HEK293 (cell line): Measurements from ENCODE around the gene OR8B4.

Source experiments
- CTCF ChIA-PET: fragments of 350-600 bp; formaldehyde crosslinking; extraction: SDS; loops from one replicate; lab custom pipeline; 2021; ENCODE audit warnings: antibody characterized with exemption; lab: Yijun Ruan, JAX
- POLR2A ChIA-PET: fragments of 300-600 bp; formaldehyde crosslinking; extraction: SDS; loops from one replicate; lab custom pipeline; 2020; ENCODE audit warnings: antibody characterized with exemption, inconsistent platforms; lab: Yijun Ruan, JAX
- H3K27ac ChIP-seq: fragments of 200-500 bp; sonication (Bioruptor generic); 2 replicates; pipeline ENCODE4 v1.5.1; 2014; ENCODE audit warnings: low read depth, low read length, control low read depth, inconsistent platforms; ENCODE audit errors: extremely low read depth
- H3K36me3 ChIP-seq, 2 experiments: fragments of 200-500 bp in 1 of 2; sonication (Bioruptor generic) in 1 of 2; 1 replicate in 1 of 2; 2 replicates in 1 of 2; pipeline ENCODE4 v1.5.1; 2014 to 2017; ENCODE audit warnings: inconsistent platforms in 2 of 2, low read length in 2 of 2; ENCODE audit not compliant: control insufficient read depth in 2 of 2, insufficient read depth in 1 of 2
- H3K4me1 ChIP-seq: fragments of 200-500 bp; sonication (Bioruptor generic); 2 replicates; pipeline ENCODE4 v1.5.1; 2014; ENCODE audit warnings: mild to moderate bottlenecking, low read length, inconsistent platforms; ENCODE audit not compliant: control insufficient read depth, insufficient read depth
- H3K4me3 ChIP-seq: 2 replicates; pipeline ENCODE4 v1.5.1; 2011; ENCODE audit warnings: low read depth, mild to moderate bottlenecking, control low read depth, low read length, moderate library complexity
- H3K9me3 ChIP-seq: fragments of 200-500 bp; sonication (Bioruptor generic); 2 replicates; pipeline ENCODE4 v1.5.1; 2014; ENCODE audit warnings: low read depth, low read length, inconsistent platforms; ENCODE audit not compliant: control insufficient read depth, insufficient read depth
- GLI2 ChIP-seq: fragments of 450-650 bp; formaldehyde crosslinking; IDR thresholded peaks from 2 replicates; pipeline ENCODE4; 2017; ENCODE audit warnings: missing biosample characterization, missing genetic modification characterization, low read depth, borderline replicate concordance
- GLI4 ChIP-seq: fragments of 450-650 bp; formaldehyde crosslinking; IDR thresholded peaks from 2 replicates; pipeline ENCODE4 v1.5.1; 2016; ENCODE audit warnings: missing biosample characterization, missing genetic modification characterization
- HIC1 ChIP-seq: fragments of 450-650 bp; formaldehyde crosslinking; IDR thresholded peaks from 2 replicates; pipeline ENCODE4 v1.5.1; 2016; ENCODE audit warnings: missing biosample characterization, missing genetic modification characterization
- REPIN1 ChIP-seq: fragments of 450-650 bp; formaldehyde crosslinking; IDR thresholded peaks from 2 replicates; pipeline ENCODE4 v1.5.1; 2017; ENCODE audit warnings: missing biosample characterization, missing genetic modification characterization, low read depth
- SP3 ChIP-seq: fragments of 450-650 bp; formaldehyde crosslinking; IDR thresholded peaks from 2 replicates; pipeline ENCODE4 v1.5.1; 2016; ENCODE audit warnings: missing biosample characterization, missing genetic modification characterization
- ZBTB21 ChIP-seq: fragments of 450-650 bp; formaldehyde crosslinking; IDR thresholded peaks from 2 replicates; pipeline ENCODE4 v1.5.1; 2017; ENCODE audit warnings: missing biosample characterization, missing genetic modification characterization
- ZBTB6 ChIP-seq: fragments of 450-650 bp; formaldehyde crosslinking; IDR thresholded peaks from 2 replicates; pipeline ENCODE4 v1.5.1; 2017; ENCODE audit warnings: missing biosample characterization, missing genetic modification characterization
- ZNF121 ChIP-seq: fragments of 450-650 bp; formaldehyde crosslinking; IDR thresholded peaks from 2 replicates; pipeline ENCODE4 v1.5.1; 2016; ENCODE audit warnings: missing biosample characterization, missing genetic modification characterization
- ZNF140 ChIP-seq: fragments of 450-650 bp; formaldehyde crosslinking; IDR thresholded peaks from 2 replicates; pipeline ENCODE4 v1.5.1; 2016; ENCODE audit warnings: missing biosample characterization, missing genetic modification characterization
- ZNF211 ChIP-seq: fragments of 450-650 bp; formaldehyde crosslinking; IDR thresholded peaks from 2 replicates; pipeline ENCODE4 v1.5.1; 2016; ENCODE audit warnings: low read depth, missing biosample characterization, missing genetic modification characterization
- ZNF221 ChIP-seq: fragments of 450-650 bp; formaldehyde crosslinking; IDR thresholded peaks from 2 replicates; pipeline ENCODE4 v1.5.1; 2017; ENCODE audit warnings: missing biosample characterization, missing genetic modification characterization, borderline replicate concordance
- ZNF223 ChIP-seq: fragments of 450-650 bp; formaldehyde crosslinking; IDR thresholded peaks from 2 replicates; pipeline ENCODE4 v1.5.1; 2016; ENCODE audit warnings: missing biosample characterization, missing genetic modification characterization
- ZNF302 ChIP-seq: fragments of 450-650 bp; formaldehyde crosslinking; IDR thresholded peaks from 2 replicates; pipeline ENCODE4 v1.5.1; 2016; ENCODE audit warnings: missing biosample characterization, missing genetic modification characterization, low read depth
- ZNF311 ChIP-seq: fragments of 450-650 bp; formaldehyde crosslinking; IDR thresholded peaks from 2 replicates; pipeline ENCODE4 v1.5.1; 2017; ENCODE audit warnings: missing biosample characterization, missing genetic modification characterization, borderline replicate concordance
- ZNF391 ChIP-seq: fragments of 450-650 bp; formaldehyde crosslinking; IDR thresholded peaks from 2 replicates; pipeline ENCODE4 v1.5.1; 2016; ENCODE audit warnings: low read depth, missing biosample characterization, missing genetic modification characterization, borderline replicate concordance
- ZNF404 ChIP-seq: fragments of 450-650 bp; formaldehyde crosslinking; IDR thresholded peaks from 2 replicates; pipeline ENCODE4 v1.5.1; 2017; ENCODE audit warnings: missing biosample characterization, missing genetic modification characterization
- ZNF426 ChIP-seq: fragments of 450-650 bp; formaldehyde crosslinking; IDR thresholded peaks from 2 replicates; pipeline ENCODE4 v1.5.1; 2017; ENCODE audit warnings: missing biosample characterization, missing genetic modification characterization, mild to moderate bottlenecking, inconsistent platforms, moderate library complexity
- ZNF473 ChIP-seq: fragments of 450-650 bp; formaldehyde crosslinking; IDR thresholded peaks from 2 replicates; pipeline ENCODE4 v1.5.1; 2017; ENCODE audit warnings: missing biosample characterization, missing genetic modification characterization
- ZNF555 ChIP-seq: fragments of 450-650 bp; formaldehyde crosslinking; conservative IDR thresholded peaks from 2 replicates; pipeline ENCODE4 v1.5.1; 2017; ENCODE audit warnings: missing biosample characterization, mild to moderate bottlenecking, missing genetic modification characterization, inconsistent platforms
- ZNF654 ChIP-seq: fragments of 450-650 bp; formaldehyde crosslinking; IDR thresholded peaks from 2 replicates; pipeline ENCODE4 v1.5.1; 2016; ENCODE audit warnings: low read depth, missing biosample characterization, missing genetic modification characterization
- ZNF660 ChIP-seq: fragments of 450-650 bp; IDR thresholded peaks from 2 replicates; pipeline ENCODE4 v1.5.1; 2018; ENCODE audit warnings: missing biosample characterization, mild to moderate bottlenecking, missing genetic modification characterization
- ZNF785 ChIP-seq: fragments of 450-650 bp; formaldehyde crosslinking; IDR thresholded peaks from 2 replicates; pipeline ENCODE4 v1.5.1; 2016; ENCODE audit warnings: missing biosample characterization, missing genetic modification characterization

The OR8B4 gene

DNA sequence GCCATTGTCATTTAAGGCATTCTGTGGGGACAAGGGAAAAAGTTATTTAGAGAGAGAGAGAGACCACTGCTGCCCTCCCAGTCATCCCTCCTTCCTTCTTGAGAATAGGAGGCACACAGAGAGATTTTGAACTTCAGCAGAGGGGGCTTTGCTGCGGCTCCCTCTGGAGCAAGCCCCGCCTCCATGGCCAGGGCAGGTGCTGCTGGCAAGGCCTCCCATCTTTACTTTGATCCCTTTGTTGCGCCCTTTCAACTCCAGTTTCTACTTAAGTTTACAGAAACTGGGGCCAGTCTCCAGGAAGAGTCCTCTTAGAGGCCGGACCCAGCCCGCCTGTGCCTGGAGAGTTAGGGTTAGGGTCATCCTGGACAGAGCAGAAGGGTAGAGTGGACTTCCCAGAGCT lies 16.4 kb upstream of the OR8B4 start:
- Histone ChIP-seq H3K36me3 (no peaks in the 10 kb centered on the region), H3K4me1 (no peaks in the 10 kb centered on the region), H3K9me3 (no peaks in the 10 kb centered on the region), H3K4me3 (no peak overlapping the region), H3K27ac (no peak overlapping the region)
- ChIA-PET CTCF (interaction anchor here (1.4 kb wide), 1 partner anchor 145 kb away, joined by 5 read pairs; no protein-coding TSS in a partner anchor), POLR2A (no interaction called here)
- TF ChIP-seq ZNF785 (tag by site-specific recombination) (no peak), ZNF140 (no peak), ZNF555 (tag by site-specific recombination) (no peak), ZNF211 (no peak), ZNF302 (tag by site-specific recombination) (no peak)

DNA sequence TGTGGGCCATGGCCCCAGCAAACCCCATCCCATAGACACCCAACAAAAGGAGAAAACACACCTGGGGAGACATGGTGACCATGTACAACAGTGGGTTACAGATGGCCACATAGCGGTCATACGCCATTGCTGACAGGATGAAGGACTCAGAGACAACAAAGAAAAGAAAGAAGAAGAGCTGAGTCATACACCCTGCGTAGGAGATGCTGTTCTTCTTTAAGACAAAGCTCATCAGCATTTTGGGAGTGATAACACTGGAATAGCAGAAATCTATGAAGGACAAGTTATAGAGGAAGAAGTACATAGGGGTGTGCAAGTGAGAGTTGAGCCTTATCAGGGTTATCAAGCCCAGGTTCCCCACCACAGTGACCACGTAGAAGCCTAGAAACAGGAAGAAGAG lies 15.9 kb upstream of the OR8B4 start:
- POLR2A ChIA-PET = no interaction called here
- Histone ChIP-seq H3K36me3 (no peaks in the 10 kb centered on the region), H3K27ac (no peak overlapping the region), H3K9me3 (no peaks in the 10 kb centered on the region), H3K4me1 (no peaks in the 10 kb centered on the region), H3K4me3 (no peak overlapping the region)
- CTCF ChIA-PET = interaction anchor here (0.6 to 1.4 kb wide), 2 partner anchors 106 to 145 kb away, joined by 4 to 5 read pairs; no protein-coding TSS in a partner anchor
- TF ChIP-seq ZNF391 (tag by site-specific recombination) = no peak
- no peak for TF ChIP-seq ZNF473 (tag by site-specific recombination)
- no peak for TF ChIP-seq HIC1 (tag by site-specific recombination)
- no peak for TF ChIP-seq ZNF426 (tag by site-specific recombination)
- no peak for TF ChIP-seq ZNF311 (tag by site-specific recombination)
- no peak for TF ChIP-seq ZNF654 (tag by site-specific recombination)
- TF ChIP-seq SP3 (tag by site-specific recombination) = no peak
- TF ChIP-seq ZNF221 (tag by site-specific recombination) = no peak
- no peak for TF ChIP-seq REPIN1 (tag by site-specific recombination)
- no peak for TF ChIP-seq ZNF404 (tag by site-specific recombination)
- TF ChIP-seq GLI2 (tag by site-specific recombination) = no peak
- TF ChIP-seq ZBTB21 (tag by site-specific recombination) = no peak
- no peak for TF ChIP-seq ZNF121 (tag by site-specific recombination)
- TF ChIP-seq GLI4 (tag by site-specific recombination) = no peak
- no peak for TF ChIP-seq ZBTB6 (tag by site-specific recombination)
- no peak for TF ChIP-seq ZNF660 (tag by site-specific recombination)
- TF ChIP-seq ZNF223 (tag by site-specific recombination) = no peak
- no peak for TF ChIP-seq ZNF140
